GDM1 (cell line): ENCODE results near the gene LPP.

Experiments used
- DNase-seq: peaks from one replicate; lab custom pipeline; 2025; lab: John Stamatoyannopoulos, UW

The LPP gene

GRCh38 chr3:188518416-188518815 lies 364.5 kb downstream of the LPP start:
- no peak for DNase-seq

GRCh38 chr3:188518835-188519452 lies 365.0 kb downstream of the LPP start:
- DNase-seq, result no peak

GRCh38 chr3:188520466-188520865 lies 366.5 kb downstream of the LPP start:
- no peak for DNase-seq

- DNase-seq, result no peak
Measured at GRCh38 chr3:188522115-188522514, 368.2 kb downstream of the LPP start.

- DNase-seq, result no peak
Measured at GRCh38 chr3:188523291-188523690, 369.3 kb downstream of the LPP start.

GRCh38 chr3:188524052-188524451 lies 370.1 kb downstream of the LPP start:
- DNase-seq, result no peak

GRCh38 chr3:188526057-188526456 lies 372.1 kb downstream of the LPP start:
- no peak for DNase-seq

- DNase-seq, result no peak
Measured at GRCh38 chr3:188527389-188527788, 373.4 kb downstream of the LPP start.

- no peak for DNase-seq
Measured at GRCh38 chr3:188528396-188528795, 374.4 kb downstream of the LPP start.

GRCh38 chr3:188529228-188529627 lies 375.3 kb downstream of the LPP start:
- DNase-seq, result no peak

- DNase-seq, result no peak
Measured at GRCh38 chr3:188530226-188530625, 376.3 kb downstream of the LPP start.

- DNase-seq, result no peak
Measured at GRCh38 chr3:188531210-188531609, 377.3 kb downstream of the LPP start.

GRCh38 chr3:188533172-188533571 lies 379.2 kb downstream of the LPP start:
- DNase-seq, result no peak

GRCh38 chr3:188533612-188534357 lies 379.8 kb downstream of the LPP start:
- DNase-seq, result no peak

GRCh38 chr3:188534633-188535032 lies 380.7 kb downstream of the LPP start:
- DNase-seq, result no peak

- no peak for DNase-seq
Measured at GRCh38 chr3:188537606-188538005, 383.6 kb downstream of the LPP start.

- DNase-seq, result no peak
Measured at GRCh38 chr3:188539037-188539436, 385.1 kb downstream of the LPP start.

- DNase-seq, result no peak
Measured at GRCh38 chr3:188539631-188540194, 385.8 kb downstream of the LPP start.

GRCh38 chr3:188542196-188542595 lies 388.2 kb downstream of the LPP start:
- no peak for DNase-seq

GRCh38 chr3:188544012-188544411 lies 390.1 kb downstream of the LPP start:
- no peak for DNase-seq

GRCh38 chr3:188546835-188547670 lies 393.1 kb downstream of the LPP start:
- no peak for DNase-seq

- DNase-seq, result no peak
Measured at GRCh38 chr3:188553569-188553968, 399.6 kb downstream of the LPP start.

GRCh38 chr3:188554404-188554803 lies 400.4 kb downstream of the LPP start:
- DNase-seq, result no peak
